A673 (cell line): Measurements from ENCODE around the gene BECN2. TPM values are rescaled to one million over a fixed set of nuclear protein-coding genes. Genes with fewer than 3 reads are reported as not detected.

Source experiments
- BruUV-seq: library from RNA; stranded (reverse); fragments of 400-500 nt; replicated peaks from 2 replicates; lab custom pipeline; 2021; lab: Mats Ljungman, UMichigan
- CTCF ChIA-PET: fragments of 300-600 bp; sonication (Branson Sonifier 250); formaldehyde crosslinking; loops from one replicate; lab custom pipeline; 2022; ENCODE audit warnings: antibody characterized with exemption; lab: Charles Lee
- POLR2A ChIA-PET: fragments of 300-600 bp; sonication (Branson Sonifier 250); formaldehyde crosslinking; loops from one replicate; lab custom pipeline; 2022; ENCODE audit warnings: antibody characterized with exemption; ENCODE audit not compliant: low non-redundant PET; lab: Charles Lee
- DNase-seq: peaks from one replicate; pipeline ENCODE4 v3.0.0-alpha.2; 2015; ENCODE audit warnings: low spot score
- H3K27ac ChIP-seq: fragments of 200-600 bp; sonication (generic); 2 replicates; pipeline ENCODE4 v1.5.1; 2016; ENCODE audit warnings: mixed run types, low read depth, mild to moderate bottlenecking, mixed read lengths, antibody characterized with exemption, low read length; ENCODE audit not compliant: poor library complexity, severe bottlenecking
- H3K27me3 ChIP-seq: fragments of 200-600 bp; sonication (generic); replicated peaks from 2 replicates; pipeline ENCODE4 v1.6.1; 2017; ENCODE audit warnings: mixed run types, low read depth, mild to moderate bottlenecking, mixed read lengths, antibody characterized with exemption, low read length; ENCODE audit not compliant: insufficient read depth, poor library complexity
- H3K36me3 ChIP-seq: fragments of 200-600 bp; sonication (generic); 2 replicates; pipeline ENCODE4 v1.6.1; 2016; ENCODE audit warnings: mixed run types, mild to moderate bottlenecking, mixed read lengths, antibody characterized with exemption, low read length; ENCODE audit not compliant: insufficient read depth, poor library complexity, severe bottlenecking
- H3K4me1 ChIP-seq: fragments of 200-600 bp; sonication (generic); 2 replicates; pipeline ENCODE4 v1.6.1; 2017; ENCODE audit warnings: mixed run types, mild to moderate bottlenecking, mixed read lengths, antibody characterized with exemption, low read length; ENCODE audit not compliant: insufficient read depth, poor library complexity, severe bottlenecking
- H3K4me3 ChIP-seq: fragments of 200-600 bp; sonication (generic); 2 replicates; pipeline ENCODE4 v1.5.1; 2016; ENCODE audit warnings: low read depth, mixed run types, mild to moderate bottlenecking, mixed read lengths, low read length; ENCODE audit not compliant: poor library complexity, severe bottlenecking
- H3K9me3 ChIP-seq: fragments of 200-600 bp; sonication (generic); 2 replicates; pipeline ENCODE4 v1.6.1; 2016; ENCODE audit warnings: mixed run types, low read depth, mild to moderate bottlenecking, mixed read lengths, antibody characterized with exemption, low read length; ENCODE audit not compliant: poor library complexity, severe bottlenecking
- EZH2 ChIP-seq: fragments of 200-600 bp; sonication (generic); IDR thresholded peaks from 2 replicates; pipeline ENCODE4 v1.6.1; 2017; ENCODE audit warnings: borderline replicate concordance, low read depth, mild to moderate bottlenecking, mixed read lengths, antibody characterized with exemption, low read length; ENCODE audit not compliant: poor library complexity, severe bottlenecking
- intact Hi-C: fragments of 100-400 bp; cut with micrococcal nuclease; formaldehyde crosslinking; loops from one replicate; pipeline ENCODE4 v1.10.0; 2022; ENCODE audit not compliant: unreplicated experiment
- total RNA-seq: library from RNA; stranded (reverse); gene quantifications from 2 replicates; pipeline ENCODE4 v1.2.3, GENCODE V29; 2021
- TF ChIP-seq, protein P1 (sequence below): fragments of 300-800, 200-600 bp; sonication (generic); conservative IDR thresholded peaks from 2 replicates; pipeline ENCODE4 v1.5.1; 2017; ENCODE audit warnings: low read depth, mild to moderate bottlenecking, antibody characterized with exemption, low read length, moderate library complexity, mixed read lengths

BECN2 gene
- total RNA-seq, 1 experiment from 2014 or later = not detected

- no TSS peak for BruUV-seq
- Histone ChIP-seq H3K27me3 (no peaks in the 10 kb centered on the region), H3K36me3 (no peaks in the 10 kb centered on the region), H3K9me3 (no peaks in the 10 kb centered on the region), H3K4me3 (no peak overlapping the region), H3K27ac (no peak overlapping the region), H3K4me1 (no peaks in the 10 kb centered on the region)
- no peak for DNase-seq
- intact Hi-C loops = no loop called here
- ChIA-PET POLR2A (no interaction called here), CTCF (no interaction called here)
- no peak for TF ChIP-seq EZH2
Observed at GRCh38 chr1:241939798-241940197, 17.8 kb upstream of the BECN2 start.

GRCh38 chr1:241942738-241943137, 14.8 kb upstream of the BECN2 start:
- no peak for DNase-seq
- BruUV-seq = no TSS peak
- POLR2A ChIA-PET = no interaction called here
- H3K27ac ChIP-seq = no peak overlapping the region
- intact Hi-C loops = no loop called here
- H3K9me3 ChIP-seq = no peaks in the 10 kb centered on the region
- no peaks in the 10 kb centered on the region for H3K27me3 ChIP-seq
- no peak overlapping the region for H3K4me3 ChIP-seq
- CTCF ChIA-PET = no interaction called here
- H3K36me3 ChIP-seq = no peaks in the 10 kb centered on the region
- no peak for TF ChIP-seq EZH2
- TF ChIP-seq, protein P1, sequence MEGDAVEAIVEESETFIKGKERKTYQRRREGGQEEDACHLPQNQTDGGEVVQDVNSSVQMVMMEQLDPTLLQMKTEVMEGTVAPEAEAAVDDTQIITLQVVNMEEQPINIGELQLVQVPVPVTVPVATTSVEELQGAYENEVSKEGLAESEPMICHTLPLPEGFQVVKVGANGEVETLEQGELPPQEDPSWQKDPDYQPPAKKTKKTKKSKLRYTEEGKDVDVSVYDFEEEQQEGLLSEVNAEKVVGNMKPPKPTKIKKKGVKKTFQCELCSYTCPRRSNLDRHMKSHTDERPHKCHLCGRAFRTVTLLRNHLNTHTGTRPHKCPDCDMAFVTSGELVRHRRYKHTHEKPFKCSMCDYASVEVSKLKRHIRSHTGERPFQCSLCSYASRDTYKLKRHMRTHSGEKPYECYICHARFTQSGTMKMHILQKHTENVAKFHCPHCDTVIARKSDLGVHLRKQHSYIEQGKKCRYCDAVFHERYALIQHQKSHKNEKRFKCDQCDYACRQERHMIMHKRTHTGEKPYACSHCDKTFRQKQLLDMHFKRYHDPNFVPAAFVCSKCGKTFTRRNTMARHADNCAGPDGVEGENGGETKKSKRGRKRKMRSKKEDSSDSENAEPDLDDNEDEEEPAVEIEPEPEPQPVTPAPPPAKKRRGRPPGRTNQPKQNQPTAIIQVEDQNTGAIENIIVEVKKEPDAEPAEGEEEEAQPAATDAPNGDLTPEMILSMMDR = no peak
- no peaks in the 10 kb centered on the region for H3K4me1 ChIP-seq

DNA sequence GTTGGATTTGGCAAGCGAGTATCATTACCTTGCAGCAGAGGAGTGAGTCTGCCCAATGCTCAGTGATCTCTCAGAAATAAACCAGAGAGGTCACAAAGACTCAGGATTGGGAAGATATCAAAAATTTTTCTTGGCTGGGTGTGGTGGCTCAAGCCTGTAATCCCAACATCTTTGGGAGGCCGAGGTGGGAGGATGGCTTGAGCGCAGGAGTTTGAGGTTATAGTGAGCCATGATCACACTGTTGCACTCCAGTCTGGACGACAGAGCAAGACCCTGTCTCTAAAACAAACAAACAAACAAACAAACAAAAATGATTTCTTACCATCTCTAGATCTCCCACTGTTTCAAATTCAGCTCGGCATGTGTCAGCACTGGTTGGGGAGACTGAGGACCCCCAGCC, 13.3 kb upstream of the BECN2 start:
- Histone ChIP-seq H3K27me3 (no peaks in the 10 kb centered on the region), H3K36me3 (no peaks in the 10 kb centered on the region), H3K27ac (no peak overlapping the region), H3K9me3 (no peaks in the 10 kb centered on the region), H3K4me3 (peak overlapping the region; percentile 15), H3K4me1 (no peaks in the 10 kb centered on the region)
- intact Hi-C loops = no loop called here
- TF ChIP-seq, protein P1 = no peak
- no peak for TF ChIP-seq EZH2
- BruUV-seq = no TSS peak
- no peak for DNase-seq
- ChIA-PET CTCF (no interaction called here), POLR2A (no interaction called here)

GRCh38 chr1:241947354-241947753, 10.2 kb upstream of the BECN2 start:
- TF ChIP-seq, protein P1 = no peak
- no peak for TF ChIP-seq EZH2
- no peaks in the 10 kb centered on the region for H3K27me3 ChIP-seq
- H3K9me3 ChIP-seq = no peaks in the 10 kb centered on the region
- H3K27ac ChIP-seq = no peak overlapping the region
- BruUV-seq = no TSS peak
- no peaks in the 10 kb centered on the region for H3K36me3 ChIP-seq
- H3K4me3 ChIP-seq = no peak overlapping the region
- ChIA-PET CTCF (no interaction called here), POLR2A (no interaction called here)
- no peaks in the 10 kb centered on the region for H3K4me1 ChIP-seq
- DNase-seq = no peak
- intact Hi-C loops = no loop called here
